Fibroblast of lung (primary cell): Measurements from ENCODE around the gene FCRL2.

Source experiments
- EZH2 ChIP-seq: IDR thresholded peaks from 2 replicates; pipeline ENCODE4 v1.5.1; 2012; ENCODE audit warnings: low read length, control low read depth, mild to moderate bottlenecking; ENCODE audit errors: missing control alignments
- TF ChIP-seq, protein P1 (sequence below), 2 donors: IDR thresholded peaks in 1 of 2; conservative IDR thresholded peaks in 1 of 2; 1 replicate in 1 of 2; 2 replicates in 1 of 2; pipeline ENCODE4 v1.5.1; 2011 to 2012; ENCODE audit warnings: low read length in 2 of 2, control low read depth in 1 of 2, inconsistent platforms in 1 of 2, low read depth in 1 of 2, mild to moderate bottlenecking in 1 of 2

DNA sequence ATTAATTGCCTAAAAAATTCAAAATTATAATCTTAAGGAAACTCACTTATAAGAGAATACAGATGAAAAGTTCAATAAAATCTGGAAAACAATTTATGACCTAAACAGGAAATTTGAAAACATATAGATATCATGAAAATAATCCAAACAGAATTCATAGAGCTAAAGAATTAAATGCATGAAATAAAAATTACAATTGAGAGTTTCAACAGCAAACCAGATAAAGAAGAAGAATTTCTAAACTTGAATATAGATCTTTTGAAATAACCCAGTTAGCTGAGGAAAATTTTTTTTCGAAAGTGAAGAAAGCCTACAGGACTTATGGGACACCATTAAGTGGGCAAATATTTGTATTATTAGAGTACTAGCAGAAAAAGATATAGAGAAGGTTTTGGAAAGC, 36.3 kb upstream of the FCRL2 start:
- no peak for TF ChIP-seq EZH2
- TF ChIP-seq, protein P1, sequence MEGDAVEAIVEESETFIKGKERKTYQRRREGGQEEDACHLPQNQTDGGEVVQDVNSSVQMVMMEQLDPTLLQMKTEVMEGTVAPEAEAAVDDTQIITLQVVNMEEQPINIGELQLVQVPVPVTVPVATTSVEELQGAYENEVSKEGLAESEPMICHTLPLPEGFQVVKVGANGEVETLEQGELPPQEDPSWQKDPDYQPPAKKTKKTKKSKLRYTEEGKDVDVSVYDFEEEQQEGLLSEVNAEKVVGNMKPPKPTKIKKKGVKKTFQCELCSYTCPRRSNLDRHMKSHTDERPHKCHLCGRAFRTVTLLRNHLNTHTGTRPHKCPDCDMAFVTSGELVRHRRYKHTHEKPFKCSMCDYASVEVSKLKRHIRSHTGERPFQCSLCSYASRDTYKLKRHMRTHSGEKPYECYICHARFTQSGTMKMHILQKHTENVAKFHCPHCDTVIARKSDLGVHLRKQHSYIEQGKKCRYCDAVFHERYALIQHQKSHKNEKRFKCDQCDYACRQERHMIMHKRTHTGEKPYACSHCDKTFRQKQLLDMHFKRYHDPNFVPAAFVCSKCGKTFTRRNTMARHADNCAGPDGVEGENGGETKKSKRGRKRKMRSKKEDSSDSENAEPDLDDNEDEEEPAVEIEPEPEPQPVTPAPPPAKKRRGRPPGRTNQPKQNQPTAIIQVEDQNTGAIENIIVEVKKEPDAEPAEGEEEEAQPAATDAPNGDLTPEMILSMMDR (conservative IDR thresholded peaks at IDR 0.05 in 1 of 2, IDR thresholded peaks at IDR 0.05 in 1 of 2; ENCODE audit: low read depth in 1 of 2, low read length in 2 of 2): no peak
